Activated CD4-positive, alpha-beta T cell treated with anti-CD3 and anti-CD28 coated beads, Interleukin-2, amount 10 ng/mL, durations not matched to agents 24 days and 14 days (primary cell): ENCODE results near the gene ZSCAN23. TPM values are rescaled to one million over a fixed set of nuclear protein-coding genes. Genes with fewer than 3 reads are reported as not detected.

Experiments
- DNase-seq: peaks from one replicate; pipeline ENCODE4 v3.0.0; 2022
- H3K27ac Mint-ChIP-seq: one replicate; pipeline ENCODE4 v1.8.0; 2022; ENCODE audit warnings: mild to moderate bottlenecking, mixed read lengths
- H3K27me3 Mint-ChIP-seq: one replicate; pipeline ENCODE4 v1.8.0; 2022; ENCODE audit warnings: mixed read lengths
- H3K36me3 Mint-ChIP-seq: one replicate; pipeline ENCODE4 v1.8.0; 2022; ENCODE audit warnings: low read depth, mild to moderate bottlenecking, mixed read lengths
- H3K4me1 Mint-ChIP-seq: one replicate; pipeline ENCODE4 v1.8.0; 2021; ENCODE audit warnings: mixed read lengths
- H3K4me3 Mint-ChIP-seq: one replicate; pipeline ENCODE4 v1.8.0; 2022; ENCODE audit warnings: mild to moderate bottlenecking, moderate library complexity, mixed read lengths
- H3K9me3 Mint-ChIP-seq: one replicate; pipeline ENCODE4 v1.8.0; 2021; ENCODE audit warnings: mixed read lengths
- intact Hi-C: fragments of 100-400 bp; cut with micrococcal nuclease; formaldehyde crosslinking; loops from one replicate; pipeline ENCODE4 v1.15.1; 2023
- total RNA-seq: library from RNA; stranded (reverse); gene quantifications from 2 replicates; pipeline ENCODE4 v1.2.3, GENCODE V29; 2022

The ZSCAN23 gene
- total RNA-seq, result 1.2 and 2.8 TPM in 2 replicates

GRCh38 chr6:28443112-28443773 lies at the start of gene ZSCAN23:
ZSCAN23 (minus strand) TSS chr6:28443491; CDS start chr6:28436266, 7,225 bp downstream.
- H3K27ac Mint-ChIP-seq, result peak within 1 kb of the TSS; percentile 96
- DNase-seq, result peak; percentile 96
- intact Hi-C loops, result loop anchor here (1.0 to 5.0 kb wide), 4 partner anchors 16 to 44 kb away; partner anchors contain the start of gene ZSCAN12
- peaks cover 28% of the 10 kb centered on the region for H3K4me1 Mint-ChIP-seq
- peaks cover 17% of the 10 kb centered on the region for H3K9me3 Mint-ChIP-seq
- H3K27me3 Mint-ChIP-seq, result peaks cover 24% of the 10 kb centered on the region
- H3K4me3 Mint-ChIP-seq, result peak within 1 kb of the TSS; percentile 100
- H3K36me3 Mint-ChIP-seq, result peaks cover 12% of the 10 kb centered on the region

GRCh38 chr6:28491984-28492317 lies 48.7 kb upstream of the ZSCAN23 start:
- no peaks in the 10 kb centered on the region for H3K9me3 Mint-ChIP-seq
- intact Hi-C loops, result loop anchor here (2.0 kb wide), 1 partner anchor 51 kb away; no protein-coding TSS in a partner anchor
- H3K27me3 Mint-ChIP-seq, result peaks cover 43% of the 10 kb centered on the region
- no peak for DNase-seq
- no peak overlapping the region for H3K27ac Mint-ChIP-seq
- peaks cover 2% of the 10 kb centered on the region for H3K36me3 Mint-ChIP-seq
- no peak overlapping the region for H3K4me3 Mint-ChIP-seq
- H3K4me1 Mint-ChIP-seq, result peaks cover 15% of the 10 kb centered on the region

GRCh38 chr6:28490205-28490890 lies 47.1 kb upstream of the ZSCAN23 start:
- peaks cover 6% of the 10 kb centered on the region for H3K9me3 Mint-ChIP-seq
- intact Hi-C loops, result loop anchor here (2.0 kb wide), 1 partner anchor 52 kb away; no protein-coding TSS in a partner anchor
- peaks cover 2% of the 10 kb centered on the region for H3K36me3 Mint-ChIP-seq
- peak overlapping the region; percentile 77 for H3K4me3 Mint-ChIP-seq
- peaks cover 47% of the 10 kb centered on the region for H3K27me3 Mint-ChIP-seq
- H3K4me1 Mint-ChIP-seq, result peaks cover 17% of the 10 kb centered on the region
- peak overlapping the region; percentile 70 for H3K27ac Mint-ChIP-seq
- peak; percentile 61 for DNase-seq

GRCh38 chr6:28489366-28490204 lies 46.3 kb upstream of the ZSCAN23 start:
- peaks cover 18% of the 10 kb centered on the region for H3K4me1 Mint-ChIP-seq
- intact Hi-C loops, result loop anchor here (2.0 to 5.0 kb wide), 2 partner anchors 47 to 53 kb away; partner anchors contain the start of gene ZSCAN23
- peak overlapping the region; percentile 70 for H3K27ac Mint-ChIP-seq
- peak; percentile 79 for DNase-seq
- H3K36me3 Mint-ChIP-seq, result peaks cover 2% of the 10 kb centered on the region
- H3K27me3 Mint-ChIP-seq, result peaks cover 46% of the 10 kb centered on the region
- peak overlapping the region; percentile 77 for H3K4me3 Mint-ChIP-seq
- H3K9me3 Mint-ChIP-seq, result peaks cover 10% of the 10 kb centered on the region

- DNase-seq, result peak; percentile 75
- H3K27ac Mint-ChIP-seq, result peak overlapping the region; percentile 61
- peaks cover 10% of the 10 kb centered on the region for H3K9me3 Mint-ChIP-seq
- H3K4me3 Mint-ChIP-seq, result peak overlapping the region; percentile 77
- H3K27me3 Mint-ChIP-seq, result peaks cover 44% of the 10 kb centered on the region
- peaks cover 18% of the 10 kb centered on the region for H3K4me1 Mint-ChIP-seq
- H3K36me3 Mint-ChIP-seq, result peaks cover 2% of the 10 kb centered on the region
- intact Hi-C loops, result loop anchor here (5.0 kb wide), 1 partner anchor 47 kb away; the partner anchor contains the start of gene ZSCAN23
Observed at GRCh38 chr6:28488916-28489365, 45.6 kb upstream of the ZSCAN23 start.

GRCh38 chr6:28486988-28487742 lies 43.9 kb upstream of the ZSCAN23 start:
- H3K4me1 Mint-ChIP-seq, result peaks cover 18% of the 10 kb centered on the region
- intact Hi-C loops, result loop anchor here (5.0 kb wide), 1 partner anchor 45 kb away; the partner anchor contains the start of gene ZSCAN23
- H3K27ac Mint-ChIP-seq, result no peak overlapping the region
- H3K4me3 Mint-ChIP-seq, result no peak overlapping the region
- H3K36me3 Mint-ChIP-seq, result peaks cover 2% of the 10 kb centered on the region
- H3K9me3 Mint-ChIP-seq, result peaks cover 10% of the 10 kb centered on the region
- peaks cover 48% of the 10 kb centered on the region for H3K27me3 Mint-ChIP-seq
- DNase-seq, result no peak

- H3K36me3 Mint-ChIP-seq, result peaks cover 2% of the 10 kb centered on the region
- no peak for DNase-seq
- no peak overlapping the region for H3K27ac Mint-ChIP-seq
- intact Hi-C loops, result loop anchor here (5.0 kb wide), 1 partner anchor 44 kb away; the partner anchor contains the start of gene ZSCAN23
- H3K4me3 Mint-ChIP-seq, result no peak overlapping the region
- H3K27me3 Mint-ChIP-seq, result peaks cover 49% of the 10 kb centered on the region
- H3K4me1 Mint-ChIP-seq, result peaks cover 18% of the 10 kb centered on the region
- H3K9me3 Mint-ChIP-seq, result peaks cover 10% of the 10 kb centered on the region
Observed at GRCh38 chr6:28486533-28486932, 43.2 kb upstream of the ZSCAN23 start.

GRCh38 chr6:28485482-28485881 lies 42.2 kb upstream of the ZSCAN23 start:
- Mint-ChIP-seq H3K27ac (no peak overlapping the region), H3K4me3 (no peak overlapping the region), H3K36me3 (peaks cover 2% of the 10 kb centered on the region), H3K9me3 (peaks cover 10% of the 10 kb centered on the region), H3K27me3 (peaks cover 49% of the 10 kb centered on the region), H3K4me1 (peaks cover 16% of the 10 kb centered on the region)
- no peak for DNase-seq
- intact Hi-C loops, result loop anchor here (5.0 kb wide), 1 partner anchor 43 kb away; the partner anchor contains the start of gene ZSCAN23

- no peaks in the 10 kb centered on the region for H3K36me3 Mint-ChIP-seq
- no peak overlapping the region for H3K4me3 Mint-ChIP-seq
- H3K4me1 Mint-ChIP-seq, result peaks cover 5% of the 10 kb centered on the region
- intact Hi-C loops, result no loop called here
- H3K27ac Mint-ChIP-seq, result no peak overlapping the region
- peaks cover 4% of the 10 kb centered on the region for H3K9me3 Mint-ChIP-seq
- DNase-seq, result no peak
- peaks cover 63% of the 10 kb centered on the region for H3K27me3 Mint-ChIP-seq
Observed at GRCh38 chr6:28480253-28480932, 37.1 kb upstream of the ZSCAN23 start.

- no peak for DNase-seq
- Mint-ChIP-seq H3K27me3 (peaks cover 73% of the 10 kb centered on the region), H3K4me1 (peaks cover 12% of the 10 kb centered on the region), H3K9me3 (no peaks in the 10 kb centered on the region), H3K4me3 (peak overlapping the region; percentile 22), H3K27ac (no peak overlapping the region), H3K36me3 (no peaks in the 10 kb centered on the region)
- intact Hi-C loops, result no loop called here
Observed at GRCh38 chr6:28478518-28478917, 35.2 kb upstream of the ZSCAN23 start.

GRCh38 chr6:28474441-28475219 lies 31.3 kb upstream of the ZSCAN23 start:
- intact Hi-C loops, result no loop called here
- H3K27ac Mint-ChIP-seq, result peak overlapping the region; percentile 15
- H3K4me1 Mint-ChIP-seq, result peaks cover 12% of the 10 kb centered on the region
- H3K4me3 Mint-ChIP-seq, result peak overlapping the region; percentile 74
- no peaks in the 10 kb centered on the region for H3K36me3 Mint-ChIP-seq
- H3K9me3 Mint-ChIP-seq, result peaks cover 4% of the 10 kb centered on the region
- peaks cover 58% of the 10 kb centered on the region for H3K27me3 Mint-ChIP-seq
- DNase-seq, result peak; percentile 74
